ENCODE measurements around the gene ZRANB2. TPM values are rescaled to one million over a fixed set of nuclear protein-coding genes. Genes with fewer than 3 reads are reported as not detected.

The ZRANB2 gene
- total RNA-seq, 1 experiment from 2014 or later = 54.2 TPM

GRCh38 chr1:71026093-71026492, 54.7 kb downstream of the ZRANB2 start:
- POLR2A ChIA-PET = no interaction called here
- no peaks in the 10 kb centered on the region for H3K4me1 ChIP-seq
- CTCF ChIA-PET = no interaction called here
- Mint-ChIP-seq H3K4me3 (ENCODE audit: unreplicated experiment) (no peak overlapping the region), H3K27ac (ENCODE audit: unreplicated experiment) (no peak overlapping the region), H3K9me3 (ENCODE audit: unreplicated experiment) (no peaks in the 10 kb centered on the region), H3K4me1 (ENCODE audit: low read depth, unreplicated experiment) (no peaks in the 10 kb centered on the region), H3K36me3 (ENCODE audit: insufficient read depth, unreplicated experiment) (no peaks in the 10 kb centered on the region), H3K27me3 (ENCODE audit: insufficient read depth, unreplicated experiment) (peaks cover 6% of the 10 kb centered on the region)
- no peak for TF ChIP-seq CTCF (IDR thresholded peaks at IDR 0.05; ENCODE audit: insufficient read depth in 1 of 2, low read depth in 1 of 2, low read length in 1 of 2, severe bottlenecking in 1 of 2, unreplicated experiment in 1 of 2)
- H3K36me3 ChIP-seq (ENCODE audit: control insufficient read depth, insufficient read depth, low read length) = no peaks in the 10 kb centered on the region
- intact Hi-C loops (cut with micrococcal nuclease; ENCODE audit: unreplicated experiment) = no loop called here
- no peaks in the 10 kb centered on the region for H3K27me3 ChIP-seq (replicated peaks; ENCODE audit: control insufficient read depth, insufficient read depth, low read length)
- no peaks in the 10 kb centered on the region for H3K9me3 ChIP-seq
- no peak overlapping the region for H3K4me3 ChIP-seq (ENCODE audit: low read depth, low read length)
- no peak for DNase-seq
- no TSS peak for BruUV-seq (replicated peaks)

DNA sequence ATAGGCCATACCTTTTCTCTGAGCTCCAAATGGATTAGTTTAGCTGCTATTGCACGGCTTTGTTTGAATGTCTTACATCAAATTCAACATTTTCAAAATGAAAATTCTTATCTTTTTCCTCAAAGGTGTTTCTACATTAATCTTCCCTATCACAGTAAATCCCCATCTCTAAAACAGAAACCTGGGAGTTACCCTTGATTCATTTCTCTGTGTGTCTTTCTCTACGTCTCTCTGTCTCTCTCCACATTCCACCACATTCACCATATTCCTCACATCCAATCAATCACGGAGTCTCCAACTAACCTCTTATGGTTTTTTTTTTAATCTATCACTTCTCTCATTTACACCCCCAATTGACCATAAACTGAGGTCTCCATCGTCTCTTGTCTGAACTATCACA, 57.3 kb downstream of the ZRANB2 start:
- Mint-ChIP-seq H3K4me1 (ENCODE audit: low read depth, unreplicated experiment) (no peaks in the 10 kb centered on the region), H3K36me3 (ENCODE audit: insufficient read depth, unreplicated experiment) (no peaks in the 10 kb centered on the region), H3K27ac (ENCODE audit: unreplicated experiment) (no peak overlapping the region), H3K4me3 (ENCODE audit: unreplicated experiment) (no peak overlapping the region), H3K27me3 (ENCODE audit: insufficient read depth, unreplicated experiment) (peaks cover 4% of the 10 kb centered on the region), H3K9me3 (ENCODE audit: unreplicated experiment) (no peaks in the 10 kb centered on the region)
- no TSS peak for BruUV-seq (replicated peaks)
- no peak overlapping the region for H3K4me3 ChIP-seq (ENCODE audit: low read depth, low read length)
- H3K4me1 ChIP-seq = no peaks in the 10 kb centered on the region
- no peaks in the 10 kb centered on the region for H3K27me3 ChIP-seq (replicated peaks; ENCODE audit: control insufficient read depth, insufficient read depth, low read length)
- TF ChIP-seq CTCF (IDR thresholded peaks at IDR 0.05; ENCODE audit: insufficient read depth in 1 of 2, low read depth in 1 of 2, low read length in 1 of 2, severe bottlenecking in 1 of 2, unreplicated experiment in 1 of 2) = no peak
- intact Hi-C loops (cut with micrococcal nuclease; ENCODE audit: unreplicated experiment) = no loop called here
- no peaks in the 10 kb centered on the region for H3K36me3 ChIP-seq (ENCODE audit: control insufficient read depth, insufficient read depth, low read length)
- POLR2A ChIA-PET = no interaction called here
- no peak for DNase-seq
- no peaks in the 10 kb centered on the region for H3K9me3 ChIP-seq
- CTCF ChIA-PET = no interaction called here

- no peaks in the 10 kb centered on the region for H3K9me3 Mint-ChIP-seq (ENCODE audit: unreplicated experiment)
- ChIA-PET CTCF (no interaction called here), POLR2A (no interaction called here)
- no peak overlapping the region for H3K27ac Mint-ChIP-seq (ENCODE audit: unreplicated experiment)
- H3K36me3 Mint-ChIP-seq (ENCODE audit: insufficient read depth, unreplicated experiment) = no peaks in the 10 kb centered on the region
- intact Hi-C loops (cut with micrococcal nuclease; ENCODE audit: unreplicated experiment) = no loop called here
- H3K4me3 Mint-ChIP-seq (ENCODE audit: unreplicated experiment) = no peak overlapping the region
- no peaks in the 10 kb centered on the region for H3K36me3 ChIP-seq (ENCODE audit: control insufficient read depth, insufficient read depth, low read length)
- no peaks in the 10 kb centered on the region for H3K27me3 ChIP-seq (replicated peaks; ENCODE audit: control insufficient read depth, insufficient read depth, low read length)
- no peaks in the 10 kb centered on the region for H3K4me1 Mint-ChIP-seq (ENCODE audit: low read depth, unreplicated experiment)
- no peak overlapping the region for H3K4me3 ChIP-seq (ENCODE audit: low read depth, low read length)
- no TSS peak for BruUV-seq (replicated peaks)
- H3K9me3 ChIP-seq = no peaks in the 10 kb centered on the region
- H3K27me3 Mint-ChIP-seq (ENCODE audit: insufficient read depth, unreplicated experiment) = no peaks in the 10 kb centered on the region
- no peak for TF ChIP-seq CTCF (IDR thresholded peaks at IDR 0.05; ENCODE audit: insufficient read depth in 1 of 2, low read depth in 1 of 2, low read length in 1 of 2, severe bottlenecking in 1 of 2, unreplicated experiment in 1 of 2)
- DNase-seq = no peak
- H3K4me1 ChIP-seq = no peaks in the 10 kb centered on the region
Observed at GRCh38 chr1:71019233-71019969, 61.4 kb downstream of the ZRANB2 start.

Data from Caco-2 (cell line).